Embryonic facial prominence (tissue), 1 donor: ENCODE results near the gene COL9A1.
"Not testable (repeated sequence)": the region's sequence is repeated elsewhere in the genome, so short reads cannot be mapped to it uniquely, and the experiment has no call there.

Experiments used
- DNase-seq: peaks from one replicate; pipeline ENCODE4 v3.0.0-alpha.2; 2016; ENCODE audit errors: extremely low spot score

COL9A1 gene

DNA sequence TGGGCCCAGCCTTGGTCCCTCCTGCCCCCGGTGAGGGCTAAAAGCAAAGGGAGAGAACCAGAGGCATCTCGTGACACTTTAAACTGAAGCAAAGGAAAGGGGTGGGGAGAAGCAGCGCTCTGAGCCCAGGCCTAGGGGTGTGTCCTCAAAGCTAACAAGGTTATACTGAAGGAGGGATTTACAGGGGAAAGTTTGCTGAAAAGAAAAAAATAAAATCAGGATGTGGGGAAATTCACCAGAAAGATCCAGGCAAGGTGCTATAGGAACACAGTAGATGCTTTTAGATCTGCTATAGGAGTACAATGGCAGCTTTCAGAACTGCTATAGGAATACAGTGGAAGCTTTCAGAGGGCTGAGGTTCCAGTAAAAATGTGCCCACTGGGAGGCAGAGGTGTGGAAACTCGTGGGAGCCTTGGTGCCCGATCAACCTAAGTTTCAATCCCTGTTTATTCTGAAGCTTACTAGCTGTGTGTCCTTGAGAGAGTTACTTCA lies at the start of gene COL9A1:
Gene COL9A1 (minus strand): TSS at position 51 of the 492 bp plus-strand sequence. CDS start 160 bp downstream, outside the sequence.
- DNase-seq, result no peak

DNA sequence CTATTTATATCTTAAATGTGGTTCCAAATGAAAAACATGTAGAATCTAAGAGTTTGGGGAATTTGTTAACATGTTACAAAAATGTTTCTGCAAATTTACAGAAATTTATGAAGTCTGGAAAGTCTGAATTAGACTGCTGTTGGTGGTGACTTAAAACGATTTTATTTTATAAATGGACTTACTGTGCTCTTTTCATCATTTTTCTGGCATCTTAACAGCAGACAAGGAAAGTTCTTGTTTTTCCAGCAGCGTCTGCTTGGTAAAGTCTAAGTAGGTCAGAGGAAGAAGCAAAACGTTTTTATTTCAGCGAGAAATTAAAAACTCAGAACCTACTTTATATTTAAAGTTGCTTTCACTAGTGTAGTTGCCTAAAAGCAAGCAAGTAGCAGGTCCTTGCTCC lies 48.6 kb upstream of the COL9A1 start:
- DNase-seq, result no peak

- DNase-seq, result no peak
Measured at GRCh38 chr6:70345619-70346018, 42.7 kb upstream of the COL9A1 start.

GRCh38 chr6:70343313-70343712 lies 40.4 kb upstream of the COL9A1 start:
- DNase-seq, result no peak

DNA sequence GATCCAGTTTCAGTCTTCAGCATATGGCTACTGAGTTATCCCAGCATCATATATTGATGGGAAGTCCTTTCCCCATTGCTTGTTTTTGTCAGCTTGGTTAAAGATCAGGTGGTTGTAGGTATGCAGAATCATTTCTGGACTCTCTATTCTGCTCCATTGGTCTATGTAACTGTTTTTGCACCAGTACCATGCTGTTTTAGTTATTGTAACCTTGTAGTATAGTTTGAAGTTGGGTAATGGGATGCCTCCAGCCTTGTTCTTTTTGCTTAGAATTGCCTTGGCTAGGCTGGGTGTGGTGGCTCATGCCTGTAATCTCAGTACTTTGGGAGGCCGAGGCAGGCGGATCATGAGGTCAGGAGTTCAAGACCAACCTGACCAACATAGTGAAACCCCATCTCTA lies 36.9 kb upstream of the COL9A1 start:
- DNase-seq, result not testable (repeated sequence)

- DNase-seq, result no peak
Measured at GRCh38 chr6:70338775-70339174, 35.9 kb upstream of the COL9A1 start.

- no peak for DNase-seq
Measured at GRCh38 chr6:70337743-70338105, 34.8 kb upstream of the COL9A1 start.

DNA sequence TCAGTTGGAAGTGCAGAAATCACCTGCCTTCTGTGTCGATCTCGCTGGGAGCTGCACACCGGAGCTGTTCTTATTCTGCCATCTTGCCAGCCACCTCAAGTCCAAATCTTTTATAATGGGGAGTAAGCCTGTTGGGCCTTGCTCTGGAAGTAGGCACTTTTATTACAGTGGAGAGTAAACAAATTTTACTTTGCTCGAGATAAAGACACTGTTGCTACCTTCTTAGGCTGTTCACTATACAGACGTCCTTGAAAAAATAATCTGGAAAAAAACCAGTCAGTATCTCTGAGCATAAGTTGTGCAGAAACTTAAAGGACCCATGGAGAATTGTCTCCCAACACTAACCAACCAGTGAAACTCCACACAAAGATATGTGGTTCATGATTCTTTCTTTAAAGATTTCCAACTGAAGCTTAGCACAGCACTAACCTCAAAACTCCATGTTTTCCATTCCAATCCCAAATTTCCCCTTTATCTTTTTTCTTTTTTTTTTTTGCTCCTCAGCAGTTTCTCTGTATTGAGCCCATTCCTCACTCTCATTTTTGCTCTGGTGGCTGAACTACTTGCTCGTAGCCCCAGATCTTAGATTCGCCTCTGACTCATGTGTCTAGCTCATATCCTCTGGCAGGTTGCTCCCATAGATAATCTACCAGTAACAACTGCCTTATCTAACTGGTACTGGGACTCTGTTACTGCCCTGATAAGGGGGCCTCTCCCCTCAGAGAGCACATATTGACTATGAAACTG lies 34.3 kb upstream of the COL9A1 start:
- DNase-seq, result no peak

DNA sequence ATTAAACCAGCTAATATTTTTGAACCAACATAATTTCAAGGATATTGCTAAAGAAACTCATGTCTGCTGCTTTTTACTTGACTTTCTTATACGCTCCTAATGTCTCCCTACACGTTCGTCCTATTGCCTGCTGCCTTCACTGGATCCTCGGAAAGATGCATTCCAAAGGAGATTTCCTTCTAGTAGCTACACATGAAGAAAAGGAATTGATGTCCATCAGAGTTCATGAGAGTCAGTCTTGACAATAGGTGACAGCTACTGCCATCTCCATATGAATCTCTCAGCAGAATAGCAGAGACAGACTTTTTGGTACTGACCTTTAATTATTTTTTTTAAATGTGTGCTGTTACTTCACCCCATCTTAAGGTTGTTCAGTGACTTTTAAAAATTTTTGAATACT lies 24.2 kb upstream of the COL9A1 start:
- DNase-seq, result no peak

GRCh38 chr6:70325009-70325408 lies 22.1 kb upstream of the COL9A1 start:
- DNase-seq, result no peak

GRCh38 chr6:70317799-70318198 lies 14.9 kb upstream of the COL9A1 start:
- DNase-seq, result not testable (repeated sequence)

GRCh38 chr6:70315079-70315751 lies 12.3 kb upstream of the COL9A1 start:
- DNase-seq, result no peak

GRCh38 chr6:70314296-70314695 lies 11.4 kb upstream of the COL9A1 start:
- DNase-seq, result no peak

DNA sequence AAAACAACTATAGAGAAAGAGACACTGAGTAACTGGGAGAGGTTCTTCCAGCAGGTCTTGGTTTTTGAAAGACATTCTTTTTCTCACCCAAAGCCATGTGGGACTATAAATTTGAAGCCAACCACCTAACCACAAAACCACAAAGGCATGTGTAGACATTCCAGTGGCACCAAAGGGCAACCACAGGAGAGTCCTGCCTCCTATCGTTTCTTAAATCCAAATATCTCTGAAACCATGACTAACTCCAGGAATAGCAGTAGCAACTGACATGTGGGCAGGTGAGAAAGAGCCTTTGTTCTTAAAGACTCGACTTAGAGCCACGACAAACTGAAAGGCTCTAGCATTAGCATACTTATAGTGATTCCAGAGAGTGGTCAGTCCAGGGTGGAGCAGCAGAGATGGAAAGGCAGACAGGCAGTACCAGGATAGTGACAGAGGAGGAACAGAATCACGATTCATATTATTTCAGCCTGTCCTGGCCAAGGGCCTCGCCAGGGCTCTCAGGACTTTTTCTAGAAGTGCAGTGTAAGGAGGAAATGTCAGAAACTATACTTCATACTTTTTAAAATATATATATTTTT lies 9.4 kb upstream of the COL9A1 start:
- no peak for DNase-seq

DNA sequence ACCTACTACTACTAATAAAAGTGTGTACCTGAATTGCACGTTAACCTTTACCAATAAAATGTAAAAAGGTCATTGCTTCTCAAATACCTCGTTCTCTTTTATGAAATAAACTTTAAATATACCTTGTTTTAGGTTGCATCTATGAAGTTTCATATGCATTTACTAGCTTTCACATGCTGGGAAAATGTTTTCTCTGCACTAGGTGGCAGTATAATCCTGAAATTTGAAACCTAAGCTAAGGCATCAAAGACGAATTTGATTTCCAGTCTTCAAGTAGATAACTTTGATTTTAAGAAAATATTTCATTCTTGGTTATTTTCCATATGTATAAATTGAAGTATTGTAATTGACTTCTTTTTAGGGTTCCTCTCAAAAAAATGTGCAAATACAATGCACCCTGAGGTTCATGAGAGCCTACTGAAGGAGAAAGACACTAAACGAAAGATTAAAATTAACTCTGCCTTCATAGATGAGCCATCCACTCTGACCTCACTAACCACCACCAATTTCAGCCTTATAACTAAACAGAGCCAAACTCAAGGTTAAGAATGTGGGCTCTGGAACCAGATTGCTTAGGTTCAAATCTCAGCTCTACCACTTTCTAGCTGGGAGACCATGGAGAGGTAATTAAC lies 7.3 kb upstream of the COL9A1 start:
- DNase-seq, result peak; percentile 6

GRCh38 chr6:70309243-70309642 lies 6.4 kb upstream of the COL9A1 start:
- DNase-seq, result no peak

- DNase-seq, result not testable (repeated sequence)
Measured at GRCh38 chr6:70308142-70308541, 5.3 kb upstream of the COL9A1 start.

DNA sequence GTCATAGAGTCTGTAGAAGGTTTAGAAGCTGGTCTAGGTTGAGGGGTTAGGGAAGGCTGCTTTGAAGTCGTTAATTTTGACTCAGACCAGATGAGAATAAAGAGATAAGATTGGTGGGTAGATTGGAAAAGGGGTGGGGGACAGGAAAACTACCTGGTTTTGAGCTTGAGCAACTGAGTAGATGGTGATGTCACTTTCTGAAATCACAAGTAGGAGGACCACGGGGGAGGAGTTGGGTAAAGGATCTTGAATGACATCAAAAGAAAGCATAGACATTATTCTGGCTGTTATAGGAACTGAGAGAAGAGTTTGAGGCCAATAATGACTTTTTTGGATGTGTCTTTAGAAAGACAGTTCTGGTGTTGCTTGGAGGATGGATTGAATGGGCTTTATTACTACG lies 4.1 kb upstream of the COL9A1 start:
- DNase-seq, result no peak

DNA sequence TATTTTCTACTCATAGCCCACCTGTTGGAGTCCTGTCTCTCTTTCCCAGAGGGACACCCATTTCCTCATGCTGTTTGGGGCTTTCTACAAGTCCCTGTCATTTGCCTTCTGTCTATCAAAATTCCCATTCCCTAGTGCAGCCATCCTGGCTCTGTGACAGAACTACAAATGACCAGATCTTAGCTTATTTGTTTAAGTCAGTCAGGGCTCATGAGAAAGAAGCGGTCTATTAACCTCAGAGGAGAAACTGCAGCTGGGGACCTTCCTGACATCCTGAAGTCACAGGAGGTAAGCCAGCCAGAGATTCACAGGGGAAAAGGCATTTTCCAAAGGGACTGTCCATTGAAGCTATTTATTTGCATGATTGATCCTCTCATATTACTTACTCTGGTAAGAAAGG lies 1.7 kb upstream of the COL9A1 start:
- no peak for DNase-seq

- no peak for DNase-seq
Measured at GRCh38 chr6:70299456-70299855, 3.4 kb downstream of the COL9A1 start.

- DNase-seq, result no peak
Measured at GRCh38 chr6:70298068-70298467, 4.8 kb downstream of the COL9A1 start.

DNA sequence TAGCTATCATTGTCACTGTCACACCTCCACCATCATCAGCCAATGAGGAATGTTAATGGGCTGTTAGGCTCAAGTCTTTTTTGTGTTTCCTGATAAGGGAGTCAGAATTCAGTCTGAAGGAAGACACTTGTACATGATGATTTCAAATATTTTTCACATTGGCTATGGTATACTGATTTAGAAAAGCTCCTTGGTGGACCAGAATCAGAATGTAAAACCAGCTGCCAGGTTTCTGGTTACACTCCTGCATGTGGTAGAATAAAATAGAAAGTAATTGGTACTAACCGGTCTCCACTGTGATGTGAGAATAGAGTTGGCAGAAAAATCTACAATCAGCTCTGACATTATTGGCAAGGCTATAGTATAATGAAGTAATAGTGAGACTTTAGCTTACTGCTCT lies 10.7 kb downstream of the COL9A1 start:
- DNase-seq, result no peak
